A673 (cell line): Measurements from ENCODE around the gene TFAP2C. TPM values are rescaled to one million over a fixed set of nuclear protein-coding genes. Genes with fewer than 3 reads are reported as not detected.

Experiments
- BruUV-seq: library from RNA; stranded (reverse); fragments of 400-500 nt; replicated peaks from 2 replicates; lab custom pipeline; 2021; lab: Mats Ljungman, UMichigan
- CTCF ChIA-PET: fragments of 300-600 bp; sonication (Branson Sonifier 250); formaldehyde crosslinking; loops from one replicate; lab custom pipeline; 2022; ENCODE audit warnings: antibody characterized with exemption; lab: Charles Lee
- POLR2A ChIA-PET: fragments of 300-600 bp; sonication (Branson Sonifier 250); formaldehyde crosslinking; loops from one replicate; lab custom pipeline; 2022; ENCODE audit warnings: antibody characterized with exemption; ENCODE audit not compliant: low non-redundant PET; lab: Charles Lee
- DNase-seq: peaks from one replicate; pipeline ENCODE4 v3.0.0-alpha.2; 2015; ENCODE audit warnings: low spot score
- H3K27ac ChIP-seq: fragments of 200-600 bp; sonication (generic); 2 replicates; pipeline ENCODE4 v1.5.1; 2016; ENCODE audit warnings: mixed run types, low read depth, mild to moderate bottlenecking, mixed read lengths, antibody characterized with exemption, low read length; ENCODE audit not compliant: poor library complexity, severe bottlenecking
- H3K27me3 ChIP-seq: fragments of 200-600 bp; sonication (generic); replicated peaks from 2 replicates; pipeline ENCODE4 v1.6.1; 2017; ENCODE audit warnings: mixed run types, low read depth, mild to moderate bottlenecking, mixed read lengths, antibody characterized with exemption, low read length; ENCODE audit not compliant: insufficient read depth, poor library complexity
- H3K36me3 ChIP-seq: fragments of 200-600 bp; sonication (generic); 2 replicates; pipeline ENCODE4 v1.6.1; 2016; ENCODE audit warnings: mixed run types, mild to moderate bottlenecking, mixed read lengths, antibody characterized with exemption, low read length; ENCODE audit not compliant: insufficient read depth, poor library complexity, severe bottlenecking
- H3K4me1 ChIP-seq: fragments of 200-600 bp; sonication (generic); 2 replicates; pipeline ENCODE4 v1.6.1; 2017; ENCODE audit warnings: mixed run types, mild to moderate bottlenecking, mixed read lengths, antibody characterized with exemption, low read length; ENCODE audit not compliant: insufficient read depth, poor library complexity, severe bottlenecking
- H3K4me3 ChIP-seq: fragments of 200-600 bp; sonication (generic); 2 replicates; pipeline ENCODE4 v1.5.1; 2016; ENCODE audit warnings: low read depth, mixed run types, mild to moderate bottlenecking, mixed read lengths, low read length; ENCODE audit not compliant: poor library complexity, severe bottlenecking
- H3K9me3 ChIP-seq: fragments of 200-600 bp; sonication (generic); 2 replicates; pipeline ENCODE4 v1.6.1; 2016; ENCODE audit warnings: mixed run types, low read depth, mild to moderate bottlenecking, mixed read lengths, antibody characterized with exemption, low read length; ENCODE audit not compliant: poor library complexity, severe bottlenecking
- CTCF ChIP-seq: fragments of 300-800, 200-600 bp; sonication (generic); conservative IDR thresholded peaks from 2 replicates; pipeline ENCODE4 v1.5.1; 2017; ENCODE audit warnings: low read depth, mild to moderate bottlenecking, antibody characterized with exemption, low read length, moderate library complexity, mixed read lengths
- EZH2 ChIP-seq: fragments of 200-600 bp; sonication (generic); IDR thresholded peaks from 2 replicates; pipeline ENCODE4 v1.6.1; 2017; ENCODE audit warnings: borderline replicate concordance, low read depth, mild to moderate bottlenecking, mixed read lengths, antibody characterized with exemption, low read length; ENCODE audit not compliant: poor library complexity, severe bottlenecking
- intact Hi-C: fragments of 100-400 bp; cut with micrococcal nuclease; formaldehyde crosslinking; loops from one replicate; pipeline ENCODE4 v1.10.0; 2022; ENCODE audit not compliant: unreplicated experiment
- total RNA-seq: library from RNA; stranded (reverse); gene quantifications from 2 replicates; pipeline ENCODE4 v1.2.3, GENCODE V29; 2021

The TFAP2C gene
- total RNA-seq, 1 experiment from 2014 or later, result 0.11 TPM

- Histone ChIP-seq H3K4me1 (no peaks in the 10 kb centered on the region), H3K4me3 (no peak overlapping the region), H3K27ac (no peak overlapping the region), H3K27me3 (peaks cover 89% of the 10 kb centered on the region), H3K36me3 (no peaks in the 10 kb centered on the region), H3K9me3 (no peaks in the 10 kb centered on the region)
- no peak for DNase-seq
- BruUV-seq, result no TSS peak
- ChIA-PET CTCF (interaction anchor here (1.1 kb wide), 1 partner anchor 337 kb away, joined by 3 read pairs; no protein-coding TSS in a partner anchor), POLR2A (no interaction called here)
- no peak for TF ChIP-seq CTCF
- no peak for TF ChIP-seq EZH2
- intact Hi-C loops, result loop anchor here (10.0 kb wide), 1 partner anchor 338 kb away; no protein-coding TSS in a partner anchor
Measured at GRCh38 chr20:56636716-56637115, 7.6 kb downstream of the TFAP2C start.

GRCh38 chr20:56637576-56637975 is 8.5 kb downstream of the TFAP2C start:
- DNase-seq, result no peak
- CTCF ChIA-PET, result interaction anchor here (1.0 kb wide), 1 partner anchor 8 kb away, joined by 3 read pairs; the partner anchor contains the start of gene TFAP2C

GRCh38 chr20:56646599-56646998 is 17.5 kb downstream of the TFAP2C start:
- POLR2A ChIA-PET, result no interaction called here
- Histone ChIP-seq H3K27ac (no peak overlapping the region), H3K27me3 (peaks cover 14% of the 10 kb centered on the region), H3K9me3 (no peaks in the 10 kb centered on the region), H3K4me3 (no peak overlapping the region), H3K4me1 (no peaks in the 10 kb centered on the region), H3K36me3 (no peaks in the 10 kb centered on the region)
- TF ChIP-seq CTCF (no peak), EZH2 (no peak)
- CTCF ChIA-PET, result no interaction called here
- no TSS peak for BruUV-seq
- intact Hi-C loops, result no loop called here
- DNase-seq, result no peak

More at GRCh38 chr20:56637576-56637975, 8.5 kb downstream of the TFAP2C start:
- peaks cover 89% of the 10 kb centered on the region for H3K27me3 ChIP-seq
- intact Hi-C loops, result loop anchor here (10.0 kb wide), 1 partner anchor 337 kb away; no protein-coding TSS in a partner anchor
- H3K36me3 ChIP-seq, result no peaks in the 10 kb centered on the region
- TF ChIP-seq CTCF, result no peak
- no peak for TF ChIP-seq EZH2
- H3K27ac ChIP-seq, result no peak overlapping the region
- POLR2A ChIA-PET, result no interaction called here
- no peak overlapping the region for H3K4me3 ChIP-seq
- H3K4me1 ChIP-seq, result no peaks in the 10 kb centered on the region
- BruUV-seq, result no TSS peak
- H3K9me3 ChIP-seq, result no peaks in the 10 kb centered on the region
